Calu3 (cell line): ENCODE data around the gene PLOD2. TPM values are rescaled to one million over a fixed set of nuclear protein-coding genes. Genes with fewer than 3 reads are reported as not detected.

Experiments
- BruUV-seq: library from RNA; stranded (reverse); fragments of 400-500 nt; replicated peaks from 2 replicates; lab custom pipeline; 2021; lab: Mats Ljungman, UMichigan
- CTCF ChIA-PET: fragments of 300-600 bp; sonication (Branson Sonifier 250); formaldehyde crosslinking; loops from one replicate; lab custom pipeline; 2022; ENCODE audit warnings: antibody characterized with exemption; lab: Charles Lee
- DNase-seq: peaks from one replicate; pipeline ENCODE4 v3.0.0; 2022
- H3K27ac Mint-ChIP-seq: one replicate; pipeline ENCODE4 v1.8.0; 2022; ENCODE audit warnings: mixed read lengths; ENCODE audit not compliant: unreplicated experiment
- H3K27me3 Mint-ChIP-seq: one replicate; pipeline ENCODE4 v1.8.0; 2022; ENCODE audit warnings: mixed read lengths; ENCODE audit not compliant: unreplicated experiment
- H3K36me3 Mint-ChIP-seq: one replicate; pipeline ENCODE4 v1.8.0; 2022; ENCODE audit warnings: mild to moderate bottlenecking, moderate library complexity, mixed read lengths; ENCODE audit not compliant: insufficient read depth, unreplicated experiment
- H3K4me1 Mint-ChIP-seq: one replicate; pipeline ENCODE4 v1.8.0; 2022; ENCODE audit warnings: mild to moderate bottlenecking, low read depth, mixed read lengths; ENCODE audit not compliant: unreplicated experiment
- H3K4me3 Mint-ChIP-seq: one replicate; pipeline ENCODE4 v1.8.0; 2022; ENCODE audit warnings: mild to moderate bottlenecking, low read depth, moderate library complexity, mixed read lengths; ENCODE audit not compliant: unreplicated experiment
- H3K9me3 Mint-ChIP-seq: one replicate; pipeline ENCODE4 v1.8.0; 2022; ENCODE audit warnings: low read depth, mixed read lengths; ENCODE audit not compliant: unreplicated experiment
- intact Hi-C: fragments of 100-400 bp; cut with micrococcal nuclease; formaldehyde crosslinking; loops from one replicate; pipeline ENCODE4 v1.10.0; 2022; ENCODE audit not compliant: unreplicated experiment
- total RNA-seq: library from RNA; stranded (reverse); gene quantifications from 2 replicates; pipeline ENCODE4 v1.2.3, GENCODE V29; 2022
- TF ChIP-seq, protein P1 (sequence below): fragments of 200-600 bp; IDR thresholded peaks from one replicate; pipeline ENCODE4 v1.8.0; 2022; ENCODE audit warnings: antibody characterized with exemption; ENCODE audit not compliant: unreplicated experiment

Gene PLOD2
- total RNA-seq, 1 experiment from 2014 or later = 123 TPM

DNA sequence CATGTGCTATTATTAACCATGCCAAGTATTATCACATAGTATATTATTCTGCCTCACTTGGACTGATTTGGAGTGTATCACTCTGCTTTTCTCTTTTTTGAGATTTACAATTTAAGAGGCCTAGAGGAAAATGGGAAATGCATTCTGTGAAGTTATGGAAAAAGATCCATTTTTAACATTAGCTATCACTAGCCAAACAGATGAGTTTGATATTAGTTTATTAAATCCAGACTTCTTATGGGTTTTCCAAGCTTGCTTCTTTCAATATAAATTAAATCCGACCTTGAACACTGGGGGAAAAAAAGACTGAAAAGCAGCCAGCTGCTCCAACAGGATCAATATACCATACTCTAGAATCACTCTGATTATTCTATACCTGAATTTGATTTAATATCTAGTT lies 30.1 kb upstream of the PLOD2 start:
- no peaks in the 10 kb centered on the region for H3K27me3 Mint-ChIP-seq
- TF ChIP-seq, protein P1, sequence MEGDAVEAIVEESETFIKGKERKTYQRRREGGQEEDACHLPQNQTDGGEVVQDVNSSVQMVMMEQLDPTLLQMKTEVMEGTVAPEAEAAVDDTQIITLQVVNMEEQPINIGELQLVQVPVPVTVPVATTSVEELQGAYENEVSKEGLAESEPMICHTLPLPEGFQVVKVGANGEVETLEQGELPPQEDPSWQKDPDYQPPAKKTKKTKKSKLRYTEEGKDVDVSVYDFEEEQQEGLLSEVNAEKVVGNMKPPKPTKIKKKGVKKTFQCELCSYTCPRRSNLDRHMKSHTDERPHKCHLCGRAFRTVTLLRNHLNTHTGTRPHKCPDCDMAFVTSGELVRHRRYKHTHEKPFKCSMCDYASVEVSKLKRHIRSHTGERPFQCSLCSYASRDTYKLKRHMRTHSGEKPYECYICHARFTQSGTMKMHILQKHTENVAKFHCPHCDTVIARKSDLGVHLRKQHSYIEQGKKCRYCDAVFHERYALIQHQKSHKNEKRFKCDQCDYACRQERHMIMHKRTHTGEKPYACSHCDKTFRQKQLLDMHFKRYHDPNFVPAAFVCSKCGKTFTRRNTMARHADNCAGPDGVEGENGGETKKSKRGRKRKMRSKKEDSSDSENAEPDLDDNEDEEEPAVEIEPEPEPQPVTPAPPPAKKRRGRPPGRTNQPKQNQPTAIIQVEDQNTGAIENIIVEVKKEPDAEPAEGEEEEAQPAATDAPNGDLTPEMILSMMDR = no peak
- H3K9me3 Mint-ChIP-seq = no peaks in the 10 kb centered on the region
- H3K4me1 Mint-ChIP-seq = peaks cover 13% of the 10 kb centered on the region
- DNase-seq = no peak
- no peaks in the 10 kb centered on the region for H3K36me3 Mint-ChIP-seq
- no peak overlapping the region for H3K4me3 Mint-ChIP-seq
- intact Hi-C loops = no loop called here
- no peak overlapping the region for H3K27ac Mint-ChIP-seq
- CTCF ChIA-PET = interaction anchor here (1.1 to 4.9 kb wide), 3 partner anchors 126 to 136 kb away, joined by 3 to 114 read pairs (median 108); no protein-coding TSS in a partner anchor
- BruUV-seq = no TSS peak

DNA sequence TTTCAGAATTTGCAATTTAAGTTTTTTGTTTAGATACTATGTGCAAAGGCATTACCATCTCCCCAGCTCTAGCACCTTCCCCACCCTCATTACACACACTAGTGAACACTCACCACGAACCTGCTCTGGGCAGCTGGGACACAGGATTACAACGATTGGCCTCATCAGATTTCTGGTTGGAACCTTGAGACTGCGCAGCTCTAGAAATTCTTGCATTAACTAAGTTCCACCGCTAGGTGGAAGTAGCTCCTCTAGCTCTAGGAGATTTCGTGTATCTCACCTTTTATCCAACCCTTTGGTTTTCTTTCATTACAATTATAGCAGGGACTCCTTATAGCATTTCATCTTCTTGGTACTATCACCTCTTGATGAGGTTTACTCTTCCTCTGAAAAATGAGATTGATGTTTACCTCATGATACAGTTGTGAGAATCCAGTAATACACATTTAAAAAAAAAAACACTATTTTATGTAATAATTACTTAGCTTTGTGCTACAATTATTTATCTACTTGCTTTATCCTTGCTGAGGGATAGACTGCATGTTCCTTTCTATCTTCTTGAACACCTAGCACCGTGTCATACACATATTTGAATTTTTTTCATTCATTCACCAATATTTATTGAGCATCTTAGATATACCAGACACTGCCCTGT lies 28.7 kb upstream of the PLOD2 start:
- peaks cover 14% of the 10 kb centered on the region for H3K4me1 Mint-ChIP-seq
- H3K27ac Mint-ChIP-seq = peak overlapping the region; percentile 66
- peak; percentile 57 for DNase-seq
- peak overlapping the region; percentile 26 for H3K4me3 Mint-ChIP-seq
- H3K36me3 Mint-ChIP-seq = no peaks in the 10 kb centered on the region
- intact Hi-C loops = loop anchor here (1.0 kb wide), 4 partner anchors 33 to 452 kb away; no protein-coding TSS in a partner anchor
- no peaks in the 10 kb centered on the region for H3K9me3 Mint-ChIP-seq
- no TSS peak for BruUV-seq
- TF ChIP-seq, protein P1 = peak; percentile 81
- CTCF ChIA-PET = interaction anchor here (0.7 to 4.9 kb wide), 26 partner anchors 8 to 449 kb away, joined by 3 to 114 read pairs (median 5); partner anchors contain the start of gene PLOD2
- no peaks in the 10 kb centered on the region for H3K27me3 Mint-ChIP-seq

DNA sequence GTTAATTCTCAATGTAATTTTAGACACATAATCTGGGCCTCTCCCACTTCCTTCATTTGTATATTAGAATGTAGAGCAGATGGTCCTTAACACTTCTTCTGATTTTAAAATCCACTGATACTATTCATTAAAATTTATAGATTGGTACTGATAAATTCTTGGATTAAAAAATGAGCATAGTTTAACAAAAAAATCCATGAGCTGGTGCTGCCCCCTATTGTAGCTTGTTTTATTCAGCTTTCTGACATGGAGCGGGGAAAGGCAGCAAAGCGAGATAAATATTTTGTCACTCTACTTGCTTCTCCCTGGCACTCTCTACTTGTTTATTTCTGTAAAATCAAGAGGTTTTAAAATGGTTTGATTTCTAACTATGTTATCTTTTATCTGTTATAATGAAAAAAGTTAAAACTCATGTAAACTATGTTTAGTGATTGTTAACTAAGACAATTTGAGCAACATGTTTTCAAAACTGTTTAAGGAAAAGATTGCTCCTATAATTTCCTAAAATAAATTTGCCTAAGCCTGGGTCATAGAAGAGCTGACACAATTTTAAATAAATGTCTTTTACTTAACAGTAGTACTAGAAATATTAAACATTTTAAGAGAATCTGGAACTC lies 26.5 kb upstream of the PLOD2 start:
- CTCF ChIA-PET = interaction anchor here (0.6 to 4.9 kb wide), 20 partner anchors 8 to 411 kb away, joined by 3 to 114 read pairs (median 4); no protein-coding TSS in a partner anchor
- Mint-ChIP-seq H3K4me3 (no peak overlapping the region), H3K27me3 (no peaks in the 10 kb centered on the region), H3K36me3 (no peaks in the 10 kb centered on the region), H3K9me3 (no peaks in the 10 kb centered on the region), H3K4me1 (peaks cover 24% of the 10 kb centered on the region), H3K27ac (no peak overlapping the region)
- peak; percentile 68 for DNase-seq
- TF ChIP-seq, protein P1 = peak; percentile 60
- no TSS peak for BruUV-seq
- intact Hi-C loops = loop anchor here (1.0 kb wide), 3 partner anchors 27 to 411 kb away; no protein-coding TSS in a partner anchor

DNA sequence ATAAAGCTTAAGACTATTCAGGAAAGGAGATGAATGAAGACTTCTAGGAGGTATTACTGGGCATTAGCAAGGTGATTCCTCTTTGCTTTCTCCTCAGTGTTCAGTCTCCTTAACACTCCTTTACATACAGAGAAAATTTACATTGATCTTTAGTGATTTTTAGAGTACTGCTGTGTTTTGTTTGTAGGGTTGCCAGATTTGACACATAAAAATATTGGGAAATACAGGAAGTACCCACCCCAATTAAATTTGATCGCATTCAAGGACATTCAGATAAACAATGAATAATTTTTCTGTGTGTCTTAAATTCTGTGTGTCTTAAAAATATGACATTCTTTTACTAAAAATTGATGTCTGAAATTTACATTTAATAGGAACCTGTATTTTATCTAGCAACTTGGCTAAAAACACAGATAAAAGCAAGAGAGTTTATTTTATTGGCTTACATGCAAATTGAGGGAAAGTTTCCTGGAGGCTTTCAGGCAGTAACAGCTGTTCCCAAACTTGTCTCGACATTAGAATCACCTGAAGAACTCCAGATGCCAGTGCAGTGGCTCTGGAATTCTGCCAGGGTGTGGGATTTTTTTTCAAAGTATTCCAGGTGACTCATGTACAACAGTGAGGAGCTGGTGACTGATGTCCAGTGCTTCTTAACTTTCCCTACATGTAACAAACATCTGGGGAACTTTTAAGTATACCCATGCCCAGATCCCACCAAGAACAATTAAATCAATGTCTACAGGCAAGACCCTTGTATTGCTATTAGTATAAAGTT lies 23.4 kb upstream of the PLOD2 start:
- peak; percentile 81 for DNase-seq
- Mint-ChIP-seq H3K27me3 (no peaks in the 10 kb centered on the region), H3K9me3 (no peaks in the 10 kb centered on the region), H3K36me3 (no peaks in the 10 kb centered on the region), H3K27ac (no peak overlapping the region), H3K4me3 (no peak overlapping the region), H3K4me1 (peaks cover 15% of the 10 kb centered on the region)
- TF ChIP-seq, protein P1 = no peak
- intact Hi-C loops = loop anchor here (1.0 kb wide), 1 partner anchor 21 kb away; no protein-coding TSS in a partner anchor
- CTCF ChIA-PET = interaction anchor here (0.6 to 3.1 kb wide), 9 partner anchors 11 to 143 kb away, joined by 3 to 17 read pairs (median 3); no protein-coding TSS in a partner anchor
- BruUV-seq = no TSS peak
